GM18519 (cell line): ENCODE data around the gene CCSER1.
"Not testable (repeated sequence)": the region's sequence is repeated elsewhere in the genome, so short reads cannot be mapped to it uniquely, and the experiment has no call there.

Experiments used
- ATAC-seq: cut with Tn5 transposase; IDR thresholded peaks from one replicate; pipeline ENCODE4 v1.9.1; 2021; ENCODE audit warnings: mild to moderate bottlenecking, moderate library complexity; ENCODE audit not compliant: unreplicated experiment, low FRiP score

The CCSER1 gene

GRCh38 chr4:91092398-91092980, 965.3 kb downstream of the CCSER1 start:
- ATAC-seq = no peak

- ATAC-seq = not testable (repeated sequence)
Observed at GRCh38 chr4:91094220-91094619, 967.0 kb downstream of the CCSER1 start.

GRCh38 chr4:91099666-91100065, 972.5 kb downstream of the CCSER1 start:
- ATAC-seq = no peak

GRCh38 chr4:91108751-91109150, 981.6 kb downstream of the CCSER1 start:
- ATAC-seq = no peak

GRCh38 chr4:91111556-91111955, 984.4 kb downstream of the CCSER1 start:
- ATAC-seq = no peak

GRCh38 chr4:91113130-91113706, 986.0 kb downstream of the CCSER1 start:
- ATAC-seq = no peak

- no peak for ATAC-seq
Observed at GRCh38 chr4:91114386-91114785, 987.2 kb downstream of the CCSER1 start.

GRCh38 chr4:91116861-91117260, 989.7 kb downstream of the CCSER1 start:
- ATAC-seq = no peak

GRCh38 chr4:91118597-91118996, 991.4 kb downstream of the CCSER1 start:
- no peak for ATAC-seq

GRCh38 chr4:91123742-91124141, 996.5 kb downstream of the CCSER1 start:
- ATAC-seq = no peak

GRCh38 chr4:91127192-91127591, 1000.0 kb downstream of the CCSER1 start:
- no peak for ATAC-seq

GRCh38 chr4:91127831-91128230, 1000.6 kb downstream of the CCSER1 start:
- no peak for ATAC-seq

GRCh38 chr4:91128519-91128918, 1001.3 kb downstream of the CCSER1 start:
- no peak for ATAC-seq

- no peak for ATAC-seq
Observed at GRCh38 chr4:91147067-91147466, 1019.9 kb downstream of the CCSER1 start.

- ATAC-seq = not testable (repeated sequence)
Observed at GRCh38 chr4:91154041-91154440, 1026.8 kb downstream of the CCSER1 start.

GRCh38 chr4:91167864-91168653, 1040.9 kb downstream of the CCSER1 start:
- not testable (repeated sequence) for ATAC-seq

- no peak for ATAC-seq
Observed at GRCh38 chr4:91170768-91171167, 1043.6 kb downstream of the CCSER1 start.

GRCh38 chr4:91171217-91171616, 1044.0 kb downstream of the CCSER1 start:
- no peak for ATAC-seq

GRCh38 chr4:91185061-91185460, 1057.9 kb downstream of the CCSER1 start:
- ATAC-seq = not testable (repeated sequence)

GRCh38 chr4:91198951-91199350, 1071.8 kb downstream of the CCSER1 start:
- ATAC-seq = no peak

GRCh38 chr4:91207535-91207934, 1080.3 kb downstream of the CCSER1 start:
- no peak for ATAC-seq

- ATAC-seq = no peak
Observed at GRCh38 chr4:91212211-91212610, 1085.0 kb downstream of the CCSER1 start.
